HEK293T (cell line): Measurements from ENCODE around the gene CCDC169.

Experiments used
- CTBP1 ChIP-seq: fragments of 450-650 bp; IDR thresholded peaks from 2 replicates; pipeline ENCODE4 v1.6.1; 2016; ENCODE audit warnings: borderline replicate concordance
- NFRKB ChIP-seq: fragments of 450-650 bp; IDR thresholded peaks from 2 replicates; pipeline ENCODE4 v1.6.1; 2016; ENCODE audit warnings: mild to moderate bottlenecking, moderate library complexity

- TF ChIP-seq NFRKB (no peak), CTBP1 (no peak)
Observed at GRCh38 chr13:36345438-36346221, 48.0 kb upstream of the CCDC169 start.
